HG03432 (cell line): ENCODE measurements around the gene MLN.

Experiments
- ATAC-seq: cut with Tn5 transposase; IDR thresholded peaks from one replicate; pipeline ENCODE4 v1.9.1; 2021; ENCODE audit warnings: mild to moderate bottlenecking, moderate library complexity; ENCODE audit not compliant: unreplicated experiment

The MLN gene

DNA sequence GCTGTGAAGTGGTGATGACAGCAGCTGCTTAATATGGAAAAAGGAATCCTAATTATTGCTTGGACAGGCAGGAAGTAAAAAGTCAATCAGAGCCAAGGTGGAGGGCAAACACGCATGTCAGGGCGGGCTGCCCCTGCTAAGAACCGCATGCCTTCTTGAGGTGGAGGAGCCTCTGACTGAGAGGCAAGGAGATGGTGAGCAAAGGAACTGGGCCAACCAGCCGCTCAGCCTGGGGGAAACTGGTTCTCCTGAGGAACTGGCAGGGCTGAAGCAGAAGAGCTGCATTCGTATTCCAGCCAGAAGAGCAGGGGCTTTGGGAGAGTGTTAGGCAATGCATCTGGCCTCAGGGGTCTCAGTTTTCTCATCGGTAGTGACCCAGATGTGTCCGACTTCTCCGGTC is 13.1 kb upstream of the MLN start:
- ATAC-seq, result no peak

DNA sequence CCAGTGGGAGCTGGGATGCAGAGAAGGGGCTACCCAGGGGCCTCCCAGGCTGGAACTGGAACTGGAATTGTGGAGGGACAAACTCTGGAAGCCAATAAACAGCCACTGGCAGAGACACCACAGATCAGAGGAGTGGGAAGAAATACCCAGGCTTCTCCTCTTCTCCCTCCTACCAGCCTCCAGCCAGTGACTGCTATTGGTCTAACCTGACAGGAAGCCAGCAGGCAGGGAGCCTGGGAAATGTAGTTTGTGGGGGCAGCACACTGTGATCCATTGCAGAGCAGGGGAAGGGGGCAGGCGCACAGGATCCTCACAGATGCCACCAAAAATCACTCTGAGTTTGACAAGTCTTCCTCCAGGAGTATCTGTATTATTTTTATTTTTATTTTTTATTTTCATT is 12.1 kb upstream of the MLN start:
- ATAC-seq, result no peak

DNA sequence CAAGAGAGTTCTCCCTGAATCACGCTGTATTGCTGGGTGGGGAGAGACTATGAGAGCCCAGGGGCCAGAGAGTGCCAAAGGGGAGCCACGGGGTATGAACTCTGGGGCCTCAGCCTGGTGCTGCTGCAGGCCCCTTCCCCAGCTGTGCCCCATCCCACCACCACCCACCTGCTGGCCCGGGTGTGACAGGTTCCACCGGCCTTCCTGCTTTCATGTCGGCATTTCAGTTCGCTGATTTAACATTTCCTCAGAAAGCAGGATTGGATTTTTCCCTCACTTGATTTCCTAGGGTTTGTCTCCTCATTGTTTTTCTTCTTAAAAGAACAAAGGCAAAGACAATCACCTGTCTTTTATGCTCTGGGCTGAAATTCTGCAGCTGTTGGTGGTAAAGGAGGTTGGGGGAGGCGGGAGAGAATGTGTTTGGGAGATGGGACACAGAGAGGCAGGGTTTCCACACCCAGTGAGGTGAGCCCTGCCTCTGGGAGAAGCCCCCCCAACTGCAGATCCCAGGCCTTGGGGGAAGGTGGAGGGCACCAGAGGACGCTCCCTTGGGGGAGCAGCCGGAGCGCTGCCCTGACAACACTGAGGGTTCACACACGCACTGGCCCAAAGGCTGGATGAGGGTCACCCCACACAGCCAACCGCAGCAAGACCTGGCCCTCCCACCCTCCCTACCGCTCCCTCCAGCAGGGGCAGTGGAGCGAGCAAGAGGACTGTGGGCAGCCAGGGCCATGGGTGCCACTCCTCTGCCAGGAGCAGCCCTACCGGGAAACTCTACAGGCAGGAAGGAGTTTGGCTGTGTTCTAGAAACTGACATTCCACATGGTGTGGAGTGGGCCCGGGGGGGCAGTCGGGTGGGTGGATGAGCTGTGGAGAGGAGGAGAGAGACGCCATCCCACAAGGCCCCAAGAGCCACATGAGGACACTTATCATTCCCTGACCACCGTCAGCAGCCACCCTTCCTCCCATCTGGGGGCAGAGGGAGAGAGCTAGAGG is 10.5 kb upstream of the MLN start:
- no peak for ATAC-seq

DNA sequence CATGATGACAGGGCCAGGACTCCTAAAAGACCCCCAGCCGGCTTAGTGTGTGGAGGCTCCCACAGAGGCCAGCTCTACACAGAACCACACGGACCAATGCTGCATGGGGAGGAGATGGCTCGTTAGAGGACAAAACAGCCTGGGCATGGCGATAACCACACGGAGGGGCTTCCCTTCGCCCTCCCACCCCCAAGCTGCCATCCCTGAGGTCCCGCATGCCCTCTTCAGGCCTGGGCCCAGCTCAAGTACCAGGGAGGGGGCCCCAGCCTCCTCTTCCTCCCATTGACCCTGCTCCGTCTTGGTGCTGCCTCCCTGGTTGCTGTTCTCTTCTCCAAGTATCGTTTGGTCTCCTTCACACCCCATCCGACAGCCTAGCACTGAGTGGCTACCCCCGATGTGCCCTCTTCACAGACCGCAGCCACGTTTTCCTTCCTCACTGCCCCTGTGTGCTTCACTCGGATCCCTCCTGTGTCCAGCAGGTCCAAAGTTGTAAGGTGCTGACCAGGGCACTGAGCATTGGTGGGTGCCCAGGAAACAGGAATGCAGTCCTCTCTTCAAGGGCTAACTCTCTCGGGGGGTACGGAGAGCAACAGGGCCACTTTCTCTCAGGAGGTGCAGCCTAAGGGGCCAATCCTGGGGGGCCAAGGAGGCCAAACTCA is 9.6 kb upstream of the MLN start:
- ATAC-seq, result no peak

DNA sequence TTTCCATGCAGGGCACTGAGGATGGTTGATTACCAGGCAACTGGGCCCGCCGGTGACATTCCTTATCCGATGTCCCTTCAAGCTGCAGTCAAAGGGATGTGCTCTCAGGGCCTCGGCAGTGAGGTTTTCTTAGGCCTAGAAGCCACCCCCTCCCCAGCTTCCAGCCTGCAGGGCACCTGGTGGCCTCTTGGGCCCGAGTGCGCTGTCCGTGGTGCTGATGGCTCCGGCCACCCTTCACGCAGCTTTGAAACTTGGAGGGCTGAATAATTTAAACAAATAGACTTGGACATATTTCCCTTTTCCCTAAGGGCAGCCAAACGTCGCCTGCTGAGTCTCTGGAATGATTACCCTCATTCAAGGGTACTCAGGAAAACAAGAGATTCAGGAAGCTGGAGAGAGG is 8.9 kb upstream of the MLN start:
- ATAC-seq, result no peak

DNA sequence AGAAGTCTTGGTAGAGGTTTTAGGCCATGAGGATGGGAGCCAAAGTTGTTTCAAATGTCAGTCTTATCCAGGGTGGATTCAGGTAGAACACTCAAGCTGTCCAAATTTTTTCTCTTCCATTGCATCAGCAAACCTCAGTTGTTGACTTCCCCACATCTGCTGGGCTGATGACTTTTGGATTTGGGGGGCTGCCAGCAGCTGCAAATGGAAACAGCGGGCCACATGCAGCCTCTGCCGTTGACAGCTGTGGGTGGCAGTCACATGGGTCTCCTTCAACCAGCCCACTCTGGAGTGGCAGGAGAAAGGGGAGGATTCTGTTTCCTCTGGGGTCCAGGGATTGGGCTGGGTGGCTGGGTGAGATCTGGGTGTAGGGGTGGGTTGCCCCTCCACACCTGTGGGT is 5.8 kb upstream of the MLN start:
- ATAC-seq, result no peak

DNA sequence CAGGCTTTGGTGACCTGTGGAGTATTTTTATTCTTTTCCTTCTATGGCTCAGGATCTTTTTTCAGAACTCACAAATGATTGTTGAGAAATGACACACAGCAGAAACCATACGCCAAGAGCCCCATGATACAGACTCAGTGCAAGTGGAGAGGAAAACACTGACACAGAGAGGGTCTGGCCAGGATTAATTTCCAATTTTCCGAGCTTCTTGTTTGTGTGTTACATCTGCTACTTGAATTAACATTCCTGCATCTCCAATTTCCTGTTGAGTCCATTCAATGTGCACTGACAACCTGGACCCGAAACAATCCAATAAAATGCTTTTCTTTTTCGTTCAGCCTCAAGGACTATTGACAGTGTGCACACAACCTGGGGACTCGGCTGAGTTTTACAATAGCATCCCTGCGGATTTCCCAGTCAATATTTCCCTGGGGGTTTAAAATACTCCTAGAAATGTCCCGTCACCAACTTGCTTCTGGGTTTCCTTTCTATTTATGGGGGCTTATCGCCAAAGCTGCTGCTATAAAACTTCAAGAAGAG is 4.9 kb upstream of the MLN start:
- ATAC-seq, result no peak

DNA sequence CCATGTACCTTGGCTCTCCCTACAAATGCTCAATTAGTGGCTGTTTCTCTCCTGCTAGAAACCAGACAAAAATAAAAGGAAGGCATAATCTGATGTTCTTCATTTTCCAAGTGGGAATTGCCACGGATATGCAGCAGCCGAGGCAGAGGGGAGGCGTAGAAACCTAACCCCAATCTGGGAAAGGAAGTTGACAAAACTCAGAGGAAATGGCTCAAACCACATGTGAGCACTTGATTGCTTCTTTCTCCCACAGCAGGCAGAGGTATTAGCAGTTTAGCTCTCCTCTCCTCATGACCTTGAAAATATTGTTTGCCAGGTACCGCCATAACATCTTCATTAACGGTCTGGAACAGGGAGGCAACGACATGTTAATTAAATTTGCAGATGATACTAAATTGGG is 3.8 kb upstream of the MLN start:
- ATAC-seq, result no peak

DNA sequence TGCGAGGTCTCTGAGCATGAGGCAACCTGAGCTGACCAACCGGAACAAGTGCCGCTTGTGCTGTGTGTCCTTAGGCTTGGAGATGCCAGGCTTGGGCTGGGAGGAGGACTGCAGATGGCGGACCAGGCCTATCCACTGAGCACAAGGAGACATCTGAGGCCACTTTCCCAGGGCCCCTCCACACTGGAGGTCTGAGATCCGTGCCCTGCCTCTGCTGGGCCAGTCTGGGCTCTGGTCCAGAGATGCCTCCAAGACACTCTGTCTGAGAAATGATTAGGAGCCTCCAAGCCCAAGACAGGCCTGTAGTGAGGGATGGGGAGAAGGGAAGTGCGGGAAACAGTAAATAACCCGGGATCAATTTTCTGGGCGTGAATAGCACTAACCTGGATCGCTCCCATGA is 3.0 kb upstream of the MLN start:
- no peak for ATAC-seq

DNA sequence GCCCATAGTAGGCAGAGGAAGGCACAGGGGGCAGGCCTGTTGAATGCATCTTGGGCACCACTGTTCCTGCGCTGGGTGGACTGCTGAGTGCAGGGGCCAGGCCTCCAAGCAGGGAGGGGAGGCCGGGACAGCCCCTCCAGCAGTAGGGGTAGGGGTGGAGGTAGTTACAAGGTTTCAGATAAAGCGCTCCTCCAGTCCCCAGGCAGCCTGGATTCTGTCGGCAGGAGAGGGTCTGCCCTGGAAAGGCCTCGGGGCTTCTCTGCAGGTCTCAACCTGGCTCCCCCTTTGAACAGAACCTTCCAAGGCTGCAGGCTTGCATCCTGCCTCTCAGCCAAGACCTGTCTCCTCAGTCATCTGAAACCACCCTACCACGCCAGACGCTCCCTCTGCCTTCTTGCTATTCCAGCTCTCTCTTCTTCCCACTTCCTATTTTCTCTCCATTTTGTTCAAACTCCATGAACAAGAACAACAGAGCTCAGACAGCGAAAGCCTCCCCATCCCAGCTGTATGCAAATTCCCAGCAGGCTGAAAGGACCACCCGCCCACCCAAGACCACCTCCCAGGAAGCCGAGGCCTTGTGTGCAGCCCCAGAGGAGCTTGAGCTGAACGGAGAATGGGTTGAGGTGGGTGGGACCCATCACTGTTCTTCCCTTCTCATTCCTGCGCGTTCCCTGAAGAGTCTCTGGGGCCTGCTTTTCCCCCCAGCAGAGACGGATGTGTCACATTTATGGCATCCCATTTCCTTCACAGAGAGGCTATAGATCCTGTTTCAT is 1.4 kb downstream of the MLN start:
- ATAC-seq, result no peak

DNA sequence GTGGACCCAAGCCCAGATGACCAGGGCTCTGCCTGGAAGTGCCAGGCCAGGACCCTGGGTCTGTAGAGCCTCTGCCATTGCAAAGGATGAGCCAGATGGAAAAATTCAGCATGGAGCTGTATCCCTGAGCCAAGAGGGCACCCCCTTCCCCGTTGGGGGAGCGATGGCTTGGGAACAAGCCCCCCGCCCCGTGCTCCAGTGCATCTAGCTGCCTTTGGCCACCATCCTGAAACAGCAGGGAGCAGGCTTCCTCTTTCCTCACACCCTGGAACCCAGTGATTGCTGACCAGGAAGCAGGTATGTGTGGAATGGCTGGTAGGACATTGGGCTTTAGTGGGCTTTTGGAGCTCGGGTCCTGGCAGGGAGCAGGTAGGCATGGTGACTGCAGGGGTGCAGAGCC is 2.2 kb downstream of the MLN start:
- ATAC-seq, result no peak

DNA sequence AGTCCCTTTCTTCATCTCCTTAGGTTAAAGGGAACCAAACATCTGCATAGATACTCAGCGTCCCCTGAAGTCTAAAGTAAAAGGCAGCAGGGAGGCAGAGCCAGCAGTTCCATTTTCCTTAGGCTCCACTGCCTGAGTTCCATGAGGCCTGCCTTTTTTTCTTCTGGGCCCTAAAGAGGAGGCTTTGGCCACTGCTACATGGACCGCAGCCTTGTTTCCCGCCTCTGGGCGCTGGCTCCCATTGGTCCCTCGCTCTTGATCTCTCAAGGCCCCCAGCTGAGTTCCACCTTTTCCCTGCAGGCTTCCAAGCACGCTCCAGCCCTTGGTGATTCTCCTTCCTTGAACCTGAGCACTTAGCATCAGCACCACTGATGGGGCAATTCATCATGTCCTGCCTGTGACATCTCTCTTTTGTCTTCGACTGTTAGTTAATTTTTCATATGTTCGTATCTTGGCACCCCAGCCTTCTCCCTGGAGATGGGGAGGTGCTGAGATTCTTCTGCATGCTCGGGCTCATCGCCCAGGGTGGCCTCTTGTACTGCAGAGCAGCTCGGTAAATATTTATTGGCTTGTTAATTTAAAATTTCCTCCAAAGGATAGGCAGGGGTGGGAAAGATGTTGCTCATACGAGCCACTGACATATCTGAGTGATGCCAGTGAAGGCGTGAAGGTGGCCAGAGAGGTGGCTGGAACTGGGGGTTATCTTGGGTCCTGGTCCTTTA is 3.4 kb downstream of the MLN start:
- ATAC-seq, result no peak

DNA sequence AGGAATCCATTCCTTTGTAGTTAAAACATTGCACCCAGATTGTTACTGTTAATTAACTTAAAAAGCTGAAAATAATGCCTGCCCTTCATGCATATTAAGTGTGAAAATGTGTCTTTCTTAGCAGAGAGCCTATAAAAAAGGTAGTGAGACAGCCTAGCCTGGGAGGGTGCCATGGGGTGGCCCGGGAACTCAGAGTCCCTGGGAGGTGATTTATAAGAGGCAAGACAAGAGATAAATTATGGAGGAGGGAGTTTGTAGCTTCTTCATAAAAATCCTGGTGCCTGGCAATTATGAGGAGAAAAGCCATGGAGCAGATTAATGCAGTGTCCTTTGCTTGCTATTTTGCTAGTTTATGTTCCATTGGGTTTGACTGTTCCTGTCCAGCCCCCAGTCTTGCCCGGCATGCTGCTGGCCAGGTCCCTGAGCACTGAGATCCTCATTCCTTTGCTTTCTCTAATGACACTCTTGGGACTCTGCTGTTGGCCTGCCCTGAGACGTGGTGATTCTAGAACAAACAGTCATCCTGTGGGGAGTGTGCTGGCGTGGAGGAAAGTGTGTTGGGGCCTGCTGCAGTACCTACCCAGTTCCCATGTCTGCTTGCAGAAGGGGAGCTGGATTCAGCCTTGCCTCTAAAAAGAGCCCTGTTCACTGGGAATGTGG is 4.2 kb downstream of the MLN start:
- no peak for ATAC-seq

DNA sequence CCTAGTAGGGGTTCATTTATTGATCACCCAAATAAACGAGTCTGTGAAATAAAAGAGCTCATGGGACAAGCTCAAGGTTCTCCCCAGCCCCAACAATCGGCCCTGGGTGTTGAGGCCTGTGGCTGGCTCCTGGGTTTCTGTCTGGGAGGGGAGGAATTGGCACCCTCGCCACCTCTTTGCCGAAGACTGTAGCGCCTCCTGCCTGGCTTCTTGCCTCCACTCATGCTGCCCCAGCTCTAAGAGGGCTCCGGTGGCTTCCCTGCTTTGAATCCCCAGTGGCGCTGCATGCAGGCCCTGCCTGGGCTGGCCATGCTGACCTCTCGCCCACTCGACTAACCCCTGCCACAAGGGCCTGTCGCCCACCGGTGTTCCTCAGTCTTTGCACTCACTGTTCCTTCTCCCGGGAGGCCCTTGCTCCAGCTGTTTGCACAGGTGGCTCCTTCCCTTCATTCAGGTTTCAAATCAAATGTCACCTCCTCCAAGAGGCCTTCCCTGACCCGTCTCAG is 5.4 kb downstream of the MLN start:
- no peak for ATAC-seq

DNA sequence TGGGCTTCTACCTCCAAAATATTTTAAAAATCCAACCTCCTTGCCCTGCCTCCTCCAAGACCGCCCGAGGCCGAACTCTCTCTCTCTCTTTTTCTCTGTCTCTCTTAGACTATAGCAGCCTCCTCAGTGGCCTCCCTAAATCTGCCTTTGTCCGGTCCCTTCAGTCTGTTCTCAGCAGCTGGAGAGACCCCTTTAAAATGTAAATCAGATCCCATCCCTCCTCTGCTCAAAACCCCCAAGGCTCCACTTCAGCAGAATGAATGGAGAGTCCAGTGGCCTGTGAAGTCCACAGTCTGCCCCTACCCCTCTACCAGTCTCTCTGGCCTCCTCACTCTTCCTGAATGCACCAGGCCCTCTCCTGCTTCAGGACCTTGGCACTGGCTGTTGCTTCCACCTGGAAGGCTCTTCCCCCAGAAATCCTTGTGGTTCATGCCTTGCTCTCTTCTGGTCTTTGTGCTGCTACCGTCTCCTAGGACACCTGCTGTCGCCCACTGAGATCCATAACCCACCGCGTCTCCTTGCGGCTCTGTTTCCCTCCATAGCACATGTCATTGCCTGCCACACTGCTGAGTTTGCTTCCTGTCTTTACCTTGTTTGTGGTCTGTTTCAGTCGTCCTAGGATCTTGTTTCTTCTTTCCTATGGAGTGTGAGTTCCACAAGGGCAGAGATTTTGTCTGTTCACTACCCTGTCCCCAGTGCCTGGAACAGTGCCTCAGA is 6.0 kb downstream of the MLN start:
- no peak for ATAC-seq

DNA sequence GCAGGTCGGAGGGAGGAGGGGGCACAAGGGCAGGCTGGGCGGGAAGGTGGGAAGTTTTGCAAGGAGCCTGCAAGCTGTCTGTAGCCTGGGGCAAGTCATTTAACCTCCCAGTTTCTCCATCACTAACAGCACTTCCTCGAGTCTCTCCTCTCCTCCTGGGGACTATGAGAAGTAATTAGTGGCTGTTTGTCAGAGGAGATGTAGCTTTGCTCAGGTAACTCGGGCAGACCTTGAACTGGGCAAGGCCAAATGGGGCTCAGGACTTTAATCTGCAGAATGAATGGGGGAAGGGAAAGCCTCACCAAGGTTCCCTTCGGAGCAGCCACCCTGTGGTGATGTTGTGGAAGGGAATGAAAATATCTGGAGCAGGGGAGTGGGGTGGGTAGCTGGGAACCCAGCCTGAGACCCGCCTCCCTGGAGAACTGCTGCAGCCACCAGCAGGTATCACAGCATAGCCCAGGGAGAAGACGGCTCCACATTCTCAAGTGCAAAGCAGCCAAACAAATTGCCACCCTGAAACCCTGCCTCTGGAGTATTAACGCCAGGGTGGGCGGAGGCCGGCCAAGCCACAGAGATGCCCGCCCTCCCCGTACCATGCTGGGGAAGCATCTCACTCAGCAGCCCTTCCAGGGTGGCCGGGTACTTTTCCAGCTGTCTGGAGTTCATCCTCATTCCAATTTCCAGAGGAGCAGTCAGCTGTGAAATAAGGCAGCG is 8.7 kb downstream of the MLN start:
- no peak for ATAC-seq

DNA sequence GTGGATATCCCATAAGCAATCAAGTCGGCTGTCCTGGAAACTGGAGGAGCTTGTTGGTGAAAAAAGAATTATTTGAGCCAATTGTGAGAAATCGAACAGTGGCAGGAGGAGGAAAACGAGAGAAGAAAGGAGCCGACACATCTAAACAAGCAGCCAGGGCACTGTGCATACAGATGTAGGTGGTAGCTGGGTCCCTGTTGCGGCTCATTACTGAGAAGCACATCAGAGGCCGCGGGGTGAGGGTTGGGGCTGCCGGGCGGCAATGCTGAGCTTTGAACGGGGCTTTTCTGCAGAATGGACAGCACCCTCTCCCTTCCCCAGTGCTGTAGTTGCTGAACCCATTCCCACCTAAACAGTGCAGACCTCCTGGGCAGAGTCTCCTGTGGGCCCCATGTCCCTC is 10.8 kb downstream of the MLN start:
- ATAC-seq, result no peak

DNA sequence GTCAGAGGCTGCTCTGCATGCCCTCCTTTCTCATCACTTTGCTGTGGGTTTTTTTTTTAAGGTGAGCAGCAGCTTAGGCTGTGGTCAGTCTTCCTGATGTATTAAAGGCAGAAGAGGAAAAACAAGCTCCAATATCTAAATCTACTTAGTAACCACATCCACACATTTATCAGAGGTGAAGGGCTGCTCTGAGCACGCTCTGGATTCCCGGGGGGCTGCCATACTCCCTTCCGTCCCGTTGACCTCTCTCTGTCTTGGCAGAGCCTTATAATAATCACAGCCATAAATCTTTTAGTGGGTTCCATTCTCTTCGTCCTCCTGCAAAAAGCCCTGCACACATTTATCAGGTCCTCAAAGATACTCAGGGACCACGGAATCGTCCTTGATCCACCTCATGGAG is 12.2 kb downstream of the MLN start:
- ATAC-seq, result no peak

DNA sequence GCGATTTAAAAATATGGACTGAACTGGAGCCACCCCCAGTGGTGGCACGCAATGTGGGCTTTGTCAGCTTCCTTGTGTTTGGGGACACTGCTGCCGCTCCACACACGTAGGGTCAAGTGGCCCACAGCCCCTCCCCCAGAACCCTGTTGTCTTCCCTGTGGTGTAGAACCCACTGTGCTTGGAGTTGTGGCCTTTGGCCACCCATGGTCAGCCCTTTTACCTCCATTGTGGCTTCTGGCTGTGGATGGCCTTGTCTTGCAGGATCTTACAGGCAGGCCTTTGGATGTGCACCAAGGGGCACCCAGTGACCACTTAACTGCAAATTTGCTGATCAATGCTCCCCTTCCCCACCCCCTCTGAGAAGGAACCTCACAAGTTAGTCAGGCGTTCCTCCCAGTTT is 12.9 kb downstream of the MLN start:
- ATAC-seq, result no peak
